HepG2 (cell line): ENCODE data around the gene TMEM87B. TPM values are rescaled to one million over a fixed set of nuclear protein-coding genes. Genes with fewer than 3 reads are reported as not detected.

Source experiments
- AGO2 ChIP-seq: fragments of 200-400 bp; formaldehyde crosslinking; optimal IDR thresholded peaks from 2 replicates; pipeline ENCODE3; 2017; ENCODE audit warnings: mild to moderate bottlenecking, low read depth, low read length, moderate library complexity
- GABPA ChIP-seq, 2 experiments: IDR thresholded peaks; 2 replicates each; pipeline ENCODE4 v1.6.1; 2011 to 2016; ENCODE audit warnings: low read depth in 2 of 2, low read length in 1 of 2, missing biosample characterization in 1 of 2, missing genetic modification characterization in 1 of 2
- HHEX ChIP-seq: IDR thresholded peaks from 2 replicates; pipeline ENCODE4 v1.6.1; 2016; ENCODE audit warnings: control low read depth
- IKZF4 ChIP-seq: sonication (generic); formaldehyde crosslinking; IDR thresholded peaks from 2 replicates; pipeline ENCODE4 v1.5.1; 2020; ENCODE audit warnings: borderline replicate concordance, mild to moderate bottlenecking, low read depth, missing genetic modification reagents; ENCODE audit errors: not compliant biosample characterization
- JUN ChIP-seq: sonication (generic); formaldehyde crosslinking; IDR thresholded peaks from 2 replicates; pipeline ENCODE4 v1.4.0; 2020; ENCODE audit warnings: mild to moderate bottlenecking, missing genetic modification reagents
- POGZ ChIP-seq: sonication (generic); formaldehyde crosslinking; IDR thresholded peaks from 2 replicates; pipeline ENCODE4 v1.4.0; 2020; ENCODE audit warnings: mild to moderate bottlenecking, missing genetic modification reagents
- SALL2 ChIP-seq: sonication (generic); formaldehyde crosslinking; IDR thresholded peaks from 2 replicates; pipeline ENCODE4 v1.8.1; 2023; ENCODE audit warnings: mild to moderate bottlenecking, missing genetic modification reagents, inconsistent platforms
- SATB2 ChIP-seq: sonication (generic); formaldehyde crosslinking; IDR thresholded peaks from 2 replicates; pipeline ENCODE4 v1.5.0; 2020; ENCODE audit warnings: missing genetic modification reagents
- TAF1 ChIP-seq: sonication (generic); formaldehyde crosslinking; IDR thresholded peaks from 2 replicates; pipeline ENCODE4 v1.4.0; 2020; ENCODE audit warnings: missing genetic modification reagents
- ZFP36L2 ChIP-seq: sonication (generic); formaldehyde crosslinking; IDR thresholded peaks from 2 replicates; pipeline ENCODE4 v1.4.0; 2020; ENCODE audit warnings: missing genetic modification reagents
- ZNF207 ChIP-seq: fragments of 450-650 bp; IDR thresholded peaks from 2 replicates; pipeline ENCODE4 v1.6.1; 2016; ENCODE audit warnings: antibody characterized with exemption, borderline replicate concordance
- polyA plus RNA-seq, 8 experiments: library from polyadenylated mRNA; depleted of rRNA in 3 of 8; stranded (reverse) in 7 of 8; unstranded in 1 of 8; fragments of >200 nt; fragmentation: Illumina TruSeq in 4 of 8; extraction: Trizol in 4 of 8; gene quantifications; 2 replicates each; pipeline versions ENCODE4 v1.2.1 to v1.2.3, GENCODE V29; 2011 to 2016; ENCODE audit warnings: low read depth in 4 of 8, missing spikeins in 1 of 8, mixed read lengths in 1 of 8; ENCODE audit not compliant: insufficient read depth in 1 of 8
- total RNA-seq, 5 experiments: library from RNA; depleted of rRNA; stranded (reverse); fragments of >200 nt; fragmentation: Illumina TruSeq; extraction: Trizol; gene quantifications; 2 replicates each; pipeline ENCODE4 v1.2.3, GENCODE V29; 2016; ENCODE audit warnings: low read depth in 1 of 5
- TF ChIP-seq, protein P1 (sequence below): sonication (generic); formaldehyde crosslinking; IDR thresholded peaks from 2 replicates; pipeline ENCODE4 v1.4.0; 2020; ENCODE audit warnings: mild to moderate bottlenecking, missing genetic modification reagents
- TF ChIP-seq, protein P2 (sequence below): IDR thresholded peaks from 2 replicates; pipeline ENCODE4 v1.6.1; 2016; ENCODE audit warnings: control low read depth
- TF ChIP-seq, protein P3 (sequence below): sonication (generic); formaldehyde crosslinking; IDR thresholded peaks from 2 replicates; pipeline ENCODE4 v1.5.0; 2020; ENCODE audit warnings: mild to moderate bottlenecking, missing genetic modification reagents, borderline replicate concordance
- TF ChIP-seq, protein P4 (sequence below): sonication (generic); formaldehyde crosslinking; IDR thresholded peaks from 2 replicates; pipeline ENCODE4 v1.5.0; 2020; ENCODE audit warnings: missing genetic modification reagents, mild to moderate bottlenecking, borderline replicate concordance
- TF ChIP-seq, protein P5 (sequence below): sonication (generic); formaldehyde crosslinking; IDR thresholded peaks from 2 replicates; pipeline ENCODE4 v1.4.0; 2020; ENCODE audit warnings: missing genetic modification reagents
- TF ChIP-seq, protein P6 (sequence below): sonication (generic); formaldehyde crosslinking; IDR thresholded peaks from 2 replicates; pipeline ENCODE4 v1.4.0; 2020; ENCODE audit warnings: missing genetic modification reagents

Gene TMEM87B
- total and polyA plus RNA-seq, 2 of the 13 experiments (the other 11 are each of a cell fraction or from before 2014, with no cell fraction given) = 15.1 to 16.2 TPM

DNA sequence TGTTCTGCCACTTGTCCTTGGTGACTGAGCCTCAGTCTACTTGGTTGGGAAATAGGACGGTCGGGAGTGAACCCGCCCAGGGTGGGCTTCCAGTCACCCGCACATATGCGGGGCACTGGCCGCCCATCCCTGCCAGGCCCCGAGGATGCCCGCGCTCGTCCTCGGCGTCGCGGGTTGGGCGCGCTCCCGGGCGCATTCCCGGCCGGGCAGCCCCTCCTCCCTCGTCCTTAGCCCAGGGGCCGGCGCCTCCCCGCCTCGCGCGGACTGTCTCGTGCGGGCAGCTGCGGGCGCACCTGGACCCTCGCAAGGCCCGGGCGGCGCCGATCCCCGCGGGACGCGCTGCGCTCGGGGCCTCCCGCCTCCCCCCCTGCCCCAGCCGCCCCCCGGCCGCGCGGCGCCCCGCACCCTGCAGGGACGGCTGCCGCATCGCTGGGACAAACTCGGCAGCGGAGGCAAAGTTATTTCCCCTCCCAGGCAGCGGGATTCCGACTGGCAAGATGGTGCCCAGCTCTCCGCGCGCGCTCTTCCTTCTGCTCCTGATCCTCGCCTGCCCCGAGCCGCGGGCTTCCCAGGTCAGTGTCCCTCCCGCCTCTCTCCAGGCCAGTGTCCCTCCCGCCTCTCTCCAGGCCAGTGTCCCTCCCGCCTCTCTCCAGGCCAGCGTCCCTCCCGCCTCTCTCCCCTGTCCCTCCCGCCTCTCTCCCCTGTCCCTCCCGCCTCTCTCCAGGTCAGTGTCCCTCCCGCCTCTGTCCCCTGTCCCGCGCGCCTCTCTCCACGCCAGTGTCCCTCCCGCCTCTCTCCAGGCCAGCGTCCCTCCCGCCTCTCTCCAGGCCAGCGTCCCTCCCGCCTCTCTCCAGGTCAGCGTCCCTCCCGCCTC lies 83.3 kb downstream of the TMEM87B start, which contains the start of gene FBLN7 (continued):
- TF ChIP-seq, protein P1, sequence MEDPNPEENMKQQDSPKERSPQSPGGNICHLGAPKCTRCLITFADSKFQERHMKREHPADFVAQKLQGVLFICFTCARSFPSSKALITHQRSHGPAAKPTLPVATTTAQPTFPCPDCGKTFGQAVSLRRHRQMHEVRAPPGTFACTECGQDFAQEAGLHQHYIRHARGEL (CRISPR knock-in tag) = no peak
- TF ChIP-seq, protein P2, sequence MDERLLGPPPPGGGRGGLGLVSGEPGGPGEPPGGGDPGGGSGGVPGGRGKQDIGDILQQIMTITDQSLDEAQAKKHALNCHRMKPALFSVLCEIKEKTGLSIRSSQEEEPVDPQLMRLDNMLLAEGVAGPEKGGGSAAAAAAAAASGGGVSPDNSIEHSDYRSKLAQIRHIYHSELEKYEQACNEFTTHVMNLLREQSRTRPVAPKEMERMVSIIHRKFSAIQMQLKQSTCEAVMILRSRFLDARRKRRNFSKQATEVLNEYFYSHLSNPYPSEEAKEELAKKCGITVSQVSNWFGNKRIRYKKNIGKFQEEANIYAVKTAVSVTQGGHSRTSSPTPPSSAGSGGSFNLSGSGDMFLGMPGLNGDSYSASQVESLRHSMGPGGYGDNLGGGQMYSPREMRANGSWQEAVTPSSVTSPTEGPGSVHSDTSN (CRISPR knock-in tag) = no peak
- TF ChIP-seq HHEX (CRISPR knock-in tag) (no peak), ZNF207 (no peak), POGZ (CRISPR knock-in tag) (no peak), AGO2 (no peak), ZFP36L2 (CRISPR knock-in tag) (no peak), GABPA (IDR thresholded peaks at IDR 0.05; ENCODE audit: low read depth, low read length) (no peak), GABPA (CRISPR knock-in tag; IDR thresholded peaks at IDR 0.05; ENCODE audit: low read depth) (no peak), TAF1 (CRISPR knock-in tag) (0 out of 2 replicates have a peak, but pooled peaks have one; percentile 12), JUN (CRISPR knock-in tag) (no peak), IKZF4 (CRISPR knock-in tag) (peak; percentile 61), SATB2 (no peak), SALL2 (CRISPR knock-in tag) (peak; percentile 76; the same call in 1 of the 2 replicates)
- TF ChIP-seq, protein P3, sequence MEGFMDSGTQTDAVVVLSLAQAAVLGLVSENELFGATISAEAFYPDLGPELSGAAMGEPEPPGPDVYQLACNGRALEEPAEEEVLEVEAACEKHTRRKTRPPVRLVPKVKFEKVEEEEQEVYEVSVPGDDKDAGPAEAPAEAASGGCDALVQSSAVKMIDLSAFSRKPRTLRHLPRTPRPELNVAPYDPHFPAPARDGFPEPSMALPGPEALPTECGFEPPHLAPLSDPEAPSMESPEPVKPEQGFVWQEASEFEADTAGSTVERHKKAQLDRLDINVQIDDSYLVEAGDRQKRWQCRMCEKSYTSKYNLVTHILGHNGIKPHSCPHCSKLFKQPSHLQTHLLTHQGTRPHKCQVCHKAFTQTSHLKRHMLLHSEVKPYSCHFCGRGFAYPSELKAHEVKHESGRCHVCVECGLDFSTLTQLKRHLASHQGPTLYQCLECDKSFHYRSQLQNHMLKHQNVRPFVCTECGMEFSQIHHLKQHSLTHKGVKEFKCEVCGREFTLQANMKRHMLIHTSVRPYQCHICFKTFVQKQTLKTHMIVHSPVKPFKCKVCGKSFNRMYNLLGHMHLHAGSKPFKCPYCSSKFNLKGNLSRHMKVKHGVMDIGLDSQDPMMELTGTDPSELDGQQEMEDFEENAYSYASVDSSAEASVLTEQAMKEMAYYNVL (CRISPR knock-in tag) = no peak
- TF ChIP-seq, protein P4, sequence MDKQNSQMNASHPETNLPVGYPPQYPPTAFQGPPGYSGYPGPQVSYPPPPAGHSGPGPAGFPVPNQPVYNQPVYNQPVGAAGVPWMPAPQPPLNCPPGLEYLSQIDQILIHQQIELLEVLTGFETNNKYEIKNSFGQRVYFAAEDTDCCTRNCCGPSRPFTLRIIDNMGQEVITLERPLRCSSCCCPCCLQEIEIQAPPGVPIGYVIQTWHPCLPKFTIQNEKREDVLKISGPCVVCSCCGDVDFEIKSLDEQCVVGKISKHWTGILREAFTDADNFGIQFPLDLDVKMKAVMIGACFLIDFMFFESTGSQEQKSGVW (CRISPR knock-in tag) = no peak
- TF ChIP-seq, protein P5, sequence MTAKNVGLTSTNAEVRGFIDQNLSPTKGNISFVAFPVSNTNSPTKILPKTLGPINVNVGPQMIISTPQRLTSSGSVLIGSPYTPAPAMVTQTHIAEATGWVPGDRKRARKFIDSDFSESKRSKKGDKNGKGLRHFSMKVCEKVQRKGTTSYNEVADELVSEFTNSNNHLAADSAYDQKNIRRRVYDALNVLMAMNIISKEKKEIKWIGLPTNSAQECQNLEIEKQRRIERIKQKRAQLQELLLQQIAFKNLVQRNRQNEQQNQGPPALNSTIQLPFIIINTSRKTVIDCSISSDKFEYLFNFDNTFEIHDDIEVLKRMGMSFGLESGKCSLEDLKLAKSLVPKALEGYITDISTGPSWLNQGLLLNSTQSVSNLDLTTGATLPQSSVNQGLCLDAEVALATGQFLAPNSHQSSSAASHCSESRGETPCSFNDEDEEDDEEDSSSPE (CRISPR knock-in tag) = no peak
- TF ChIP-seq, protein P6, sequence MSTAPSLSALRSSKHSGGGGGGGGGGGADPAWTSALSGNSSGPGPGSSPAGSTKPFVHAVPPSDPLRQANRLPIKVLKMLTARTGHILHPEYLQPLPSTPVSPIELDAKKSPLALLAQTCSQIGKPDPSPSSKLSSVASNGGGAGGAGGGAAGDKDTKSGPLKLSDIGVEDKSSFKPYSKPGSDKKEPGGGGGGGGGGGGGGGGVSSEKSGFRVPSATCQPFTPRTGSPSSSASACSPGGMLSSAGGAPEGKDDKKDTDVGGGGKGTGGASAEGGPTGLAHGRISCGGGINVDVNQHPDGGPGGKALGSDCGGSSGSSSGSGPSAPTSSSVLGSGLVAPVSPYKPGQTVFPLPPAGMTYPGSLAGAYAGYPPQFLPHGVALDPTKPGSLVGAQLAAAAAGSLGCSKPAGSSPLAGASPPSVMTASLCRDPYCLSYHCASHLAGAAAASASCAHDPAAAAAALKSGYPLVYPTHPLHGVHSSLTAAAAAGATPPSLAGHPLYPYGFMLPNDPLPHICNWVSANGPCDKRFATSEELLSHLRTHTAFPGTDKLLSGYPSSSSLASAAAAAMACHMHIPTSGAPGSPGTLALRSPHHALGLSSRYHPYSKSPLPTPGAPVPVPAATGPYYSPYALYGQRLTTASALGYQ (CRISPR knock-in tag) = no peak
